Nephron progenitor cell (in vitro differentiated cells): Measurements from ENCODE around the gene NABP1.

Experiments
- DNase-seq: peaks from one replicate; pipeline ENCODE4 v3.0.0; 2021
- H3K27ac Mint-ChIP-seq: 2 replicates; pipeline ENCODE4 v1.8.0; 2021; ENCODE audit warnings: mild to moderate bottlenecking, moderate library complexity, mixed read lengths
- H3K27me3 Mint-ChIP-seq: 2 replicates; pipeline ENCODE4 v1.8.0; 2021; ENCODE audit warnings: mild to moderate bottlenecking, low read depth, mixed read lengths; ENCODE audit not compliant: poor library complexity
- H3K36me3 Mint-ChIP-seq: 2 replicates; pipeline ENCODE4 v1.8.0; 2021; ENCODE audit warnings: low read depth, mixed read lengths
- H3K4me1 Mint-ChIP-seq: 2 replicates; pipeline ENCODE4 v1.8.0; 2021; ENCODE audit warnings: mixed read lengths
- H3K4me3 Mint-ChIP-seq: 2 replicates; pipeline ENCODE4 v1.8.0; 2021; ENCODE audit warnings: mild to moderate bottlenecking, moderate library complexity, mixed read lengths
- H3K9me3 Mint-ChIP-seq: 2 replicates; pipeline ENCODE4 v1.8.0; 2021; ENCODE audit warnings: mild to moderate bottlenecking, moderate library complexity, mixed read lengths
- CTCF ChIP-seq: fragments of 200-600 bp; sonication (generic); IDR thresholded peaks from 2 replicates; pipeline ENCODE4 v1.5.0; 2021; ENCODE audit warnings: antibody characterized with exemption

The NABP1 gene

GRCh38 chr2:191645032-191645431 lies 32.9 kb upstream of the NABP1 start:
- Mint-ChIP-seq H3K9me3 (no peaks in the 10 kb centered on the region), H3K4me1 (peaks cover 13% of the 10 kb centered on the region), H3K27me3 (no peaks in the 10 kb centered on the region), H3K4me3 (no peak overlapping the region), H3K27ac (no peak overlapping the region), H3K36me3 (no peaks in the 10 kb centered on the region)
- TF ChIP-seq CTCF: no peak
- no peak for DNase-seq

- Mint-ChIP-seq H3K4me3 (no peak overlapping the region), H3K9me3 (no peaks in the 10 kb centered on the region), H3K36me3 (no peaks in the 10 kb centered on the region), H3K27ac (no peak overlapping the region), H3K27me3 (no peaks in the 10 kb centered on the region), H3K4me1 (peaks cover 10% of the 10 kb centered on the region)
- no peak for TF ChIP-seq CTCF
- no peak for DNase-seq
Observed at GRCh38 chr2:191645434-191646162, 32.3 kb upstream of the NABP1 start.

GRCh38 chr2:191646163-191646902 lies 31.6 kb upstream of the NABP1 start:
- Mint-ChIP-seq H3K4me1 (peaks cover 9% of the 10 kb centered on the region), H3K36me3 (no peaks in the 10 kb centered on the region), H3K27me3 (no peaks in the 10 kb centered on the region), H3K4me3 (no peak overlapping the region), H3K27ac (no peak overlapping the region), H3K9me3 (no peaks in the 10 kb centered on the region)
- no peak for TF ChIP-seq CTCF
- no peak for DNase-seq

- DNase-seq: no peak
- H3K27me3 Mint-ChIP-seq: no peaks in the 10 kb centered on the region
- no peaks in the 10 kb centered on the region for H3K4me1 Mint-ChIP-seq
- no peaks in the 10 kb centered on the region for H3K36me3 Mint-ChIP-seq
- no peak overlapping the region for H3K4me3 Mint-ChIP-seq
- H3K27ac Mint-ChIP-seq: no peak overlapping the region
- no peaks in the 10 kb centered on the region for H3K9me3 Mint-ChIP-seq
- TF ChIP-seq CTCF: no peak
Observed at GRCh38 chr2:191649519-191649918, 28.4 kb upstream of the NABP1 start.

- no peak for DNase-seq
- no peak for TF ChIP-seq CTCF
- H3K4me3 Mint-ChIP-seq: no peak overlapping the region
- no peaks in the 10 kb centered on the region for H3K4me1 Mint-ChIP-seq
- no peaks in the 10 kb centered on the region for H3K36me3 Mint-ChIP-seq
- H3K27ac Mint-ChIP-seq: peak overlapping the region; percentile 14
- H3K9me3 Mint-ChIP-seq: no peaks in the 10 kb centered on the region
- H3K27me3 Mint-ChIP-seq: no peaks in the 10 kb centered on the region
Observed at GRCh38 chr2:191650896-191651773, 26.8 kb upstream of the NABP1 start.
